HepG2 (cell line): ENCODE measurements around the gene FAM234A. TPM values are rescaled to one million over a fixed set of nuclear protein-coding genes. Genes with fewer than 3 reads are reported as not detected.
A peak's percentile ranks its signal among the peaks of the same experiment; 100 is the strongest.

ENCODE experiments used
- ATF7 ChIP-seq, 2 experiments: fragments of 450-650 bp in 1 of 2; sonication (generic) in 1 of 2; formaldehyde crosslinking in 1 of 2; IDR thresholded peaks; 2 replicates each; pipeline versions ENCODE4 v1.4.0 to v1.6.1; 2016 to 2020; ENCODE audit warnings: antibody characterized with exemption in 1 of 2, mild to moderate bottlenecking in 1 of 2, missing genetic modification reagents in 1 of 2
- CAMTA2 ChIP-seq: sonication (generic); formaldehyde crosslinking; IDR thresholded peaks from 2 replicates; pipeline ENCODE4 v1.4.0; 2020; ENCODE audit warnings: mild to moderate bottlenecking, missing genetic modification reagents, borderline replicate concordance
- CBX2 ChIP-seq, 2 experiments: fragments of 200-600 bp in 1 of 2; sonication (generic); formaldehyde crosslinking in 1 of 2; IDR thresholded peaks; 2 replicates each; pipeline versions ENCODE4 v1.7.0 to v1.8.1; 2018 to 2022; ENCODE audit warnings: low read depth in 2 of 2, low read length in 1 of 2, mild to moderate bottlenecking in 1 of 2, missing genetic modification reagents in 1 of 2
- CCDC6 ChIP-seq: sonication (generic); formaldehyde crosslinking; IDR thresholded peaks from 2 replicates; pipeline ENCODE4 v1.8.1; 2022; ENCODE audit warnings: mild to moderate bottlenecking, missing genetic modification reagents, moderate library complexity
- ETV6 ChIP-seq: sonication (generic); formaldehyde crosslinking; conservative IDR thresholded peaks from 2 replicates; pipeline ENCODE4 v1.4.0; 2020; ENCODE audit warnings: missing genetic modification reagents
- GRHL1 ChIP-seq: sonication (generic); formaldehyde crosslinking; conservative IDR thresholded peaks from 2 replicates; pipeline ENCODE4 v1.8.0; 2022; ENCODE audit warnings: missing genetic modification reagents
- NRL ChIP-seq: sonication (generic); formaldehyde crosslinking; IDR thresholded peaks from 2 replicates; pipeline ENCODE4 v1.5.0; 2020; ENCODE audit warnings: missing genetic modification reagents, mild to moderate bottlenecking, moderate library complexity, borderline replicate concordance
- RFX1 ChIP-seq: fragments of 450-650 bp; IDR thresholded peaks from 2 replicates; pipeline ENCODE4 v1.6.1; 2017
- SOX5 ChIP-seq: IDR thresholded peaks from 2 replicates; pipeline ENCODE4 v1.6.1; 2016; ENCODE audit warnings: borderline replicate concordance
- SRSF4 ChIP-seq: fragments of 200-400 bp; formaldehyde crosslinking; IDR thresholded peaks from one replicate; pipeline ENCODE4 v1.6.1; 2018; ENCODE audit warnings: mild to moderate bottlenecking, low read depth, low read length, moderate library complexity; ENCODE audit not compliant: poor library complexity, severe bottlenecking
- ZNF264 ChIP-seq: sonication (generic); formaldehyde crosslinking; IDR thresholded peaks from 2 replicates; pipeline ENCODE4 v1.4.0; 2020; ENCODE audit warnings: missing genetic modification reagents
- ZNF30 ChIP-seq: sonication (generic); formaldehyde crosslinking; IDR thresholded peaks from 2 replicates; pipeline ENCODE4 v1.5.0; 2020; ENCODE audit warnings: mild to moderate bottlenecking, missing genetic modification reagents
- ZNF367 ChIP-seq: sonication (generic); formaldehyde crosslinking; IDR thresholded peaks from 2 replicates; pipeline ENCODE4 v1.4.0; 2020; ENCODE audit warnings: missing genetic modification reagents, borderline replicate concordance
- ZNF407 ChIP-seq: sonication (generic); formaldehyde crosslinking; IDR thresholded peaks from one replicate; pipeline ENCODE4 v1.5.1; 2020; ENCODE audit warnings: mild to moderate bottlenecking, missing genetic modification reagents; ENCODE audit errors: not compliant biosample characterization
- ZNF44 ChIP-seq: sonication (generic); formaldehyde crosslinking; IDR thresholded peaks from 2 replicates; pipeline ENCODE4 v1.5.1; 2020; ENCODE audit warnings: mild to moderate bottlenecking, missing genetic modification reagents
- ZNF572 ChIP-seq: sonication (generic); formaldehyde crosslinking; IDR thresholded peaks from 2 replicates; pipeline ENCODE4 v1.5.1; 2020; ENCODE audit warnings: mild to moderate bottlenecking, missing genetic modification reagents
- ZNF777 ChIP-seq: sonication (generic); formaldehyde crosslinking; IDR thresholded peaks from 2 replicates; pipeline ENCODE4 v1.4.0; 2020; ENCODE audit warnings: missing genetic modification reagents
- ZNF792 ChIP-seq: IDR thresholded peaks from 2 replicates; pipeline ENCODE4 v1.6.1; 2016
- ZNF816 ChIP-seq: sonication (generic); formaldehyde crosslinking; IDR thresholded peaks from 2 replicates; pipeline ENCODE4 v1.8.0; 2022; ENCODE audit warnings: missing genetic modification reagents, mild to moderate bottlenecking, borderline replicate concordance
- ZSCAN9 ChIP-seq: IDR thresholded peaks from 2 replicates; pipeline ENCODE4 v1.6.1; 2016; ENCODE audit warnings: borderline replicate concordance
- polyA plus RNA-seq, 8 experiments: library from polyadenylated mRNA; depleted of rRNA in 3 of 8; stranded (reverse) in 7 of 8; unstranded in 1 of 8; fragments of >200 nt; fragmentation: Illumina TruSeq in 4 of 8; extraction: Trizol in 4 of 8; gene quantifications; 2 replicates each; pipeline versions ENCODE4 v1.2.1 to v1.2.3, GENCODE V29; 2011 to 2016; ENCODE audit warnings: low read depth in 4 of 8, missing spikeins in 1 of 8, mixed read lengths in 1 of 8; ENCODE audit not compliant: insufficient read depth in 1 of 8
- total RNA-seq, 5 experiments: library from RNA; depleted of rRNA; stranded (reverse); fragments of >200 nt; fragmentation: Illumina TruSeq; extraction: Trizol; gene quantifications; 2 replicates each; pipeline ENCODE4 v1.2.3, GENCODE V29; 2016; ENCODE audit warnings: low read depth in 1 of 5

The FAM234A gene
- total and polyA plus RNA-seq, 2 of the 13 experiments (the other 11 are each of a cell fraction or from before 2014, with no cell fraction given), result 29.2 to 34.4 TPM

GRCh38 chr16:228852-229730 lies 5.5 kb upstream of the FAM234A start, which contains the start of gene LUC7L (continued):
- peak; percentile 95; the same call in 1 of the 2 replicates for TF ChIP-seq CAMTA2
- peak; percentile 97; the same call in 1 of the 2 replicates for TF ChIP-seq ZNF30 (CRISPR knock-in tag)
- peak; percentile 98 for TF ChIP-seq ZSCAN9 (CRISPR knock-in tag)
- TF ChIP-seq RFX1, result no peak
- peak; percentile 98 for TF ChIP-seq ZNF407 (CRISPR knock-in tag)
- peak; percentile 87 for TF ChIP-seq ZNF572 (CRISPR knock-in tag)
- peak; percentile 93 for TF ChIP-seq ZNF792
- TF ChIP-seq ZNF367 (CRISPR knock-in tag), result peak; percentile 74; the same call in 1 of the 2 replicates
- no peak for TF ChIP-seq ATF7 (IDR thresholded peaks at IDR 0.05)
- no peak for TF ChIP-seq ATF7 (CRISPR knock-in tag; IDR thresholded peaks at IDR 0.05)
- peak; percentile 89 for TF ChIP-seq ZNF777 (CRISPR knock-in tag)
- peak; percentile 97; the same call in 1 of the 2 replicates for TF ChIP-seq ZNF44 (CRISPR knock-in tag)
- TF ChIP-seq ETV6, result peak; percentile 88
- peak; percentile 82 for TF ChIP-seq ZNF264 (CRISPR knock-in tag)
- peak; percentile 59 for TF ChIP-seq SOX5
- no peak for TF ChIP-seq GRHL1 (CRISPR knock-in tag)
- TF ChIP-seq ZNF816 (CRISPR knock-in tag), result peak; percentile 98
- TF ChIP-seq NRL, result peak; percentile 98
- peak; percentile 94 for TF ChIP-seq CCDC6
- TF ChIP-seq CBX2 (IDR thresholded peaks at IDR 0.05; ENCODE audit: low read depth, low read length), result no peak
- no peak; the same call in 1 of the 2 replicates for TF ChIP-seq CBX2 (CRISPR knock-in tag; IDR thresholded peaks at IDR 0.05; ENCODE audit: low read depth)
- TF ChIP-seq SRSF4, result no peak
